Neural cell (in vitro differentiated cells): ENCODE data around the gene UGT1A6. TPM values are rescaled to one million over a fixed set of nuclear protein-coding genes. Genes with fewer than 3 reads are reported as not detected.

ENCODE experiments used
- H2AFZ ChIP-seq: fragments of 200-600, 300-800 bp; sonication (generic), shearing (Covaris generic); 2 replicates; pipeline ENCODE4 v1.6.0; 2014; ENCODE audit warnings: low read depth, mild to moderate bottlenecking, antibody characterized with exemption, low read length, moderate library complexity
- H3F3A ChIP-seq: fragments of 200-600 bp; shearing (Covaris generic); 2 replicates; pipeline ENCODE4 v1.6.1; 2016; ENCODE audit warnings: mild to moderate bottlenecking, moderate library complexity, mixed read lengths, antibody characterized with exemption, low read length; ENCODE audit not compliant: insufficient read depth, poor library complexity, severe bottlenecking
- H3K27ac ChIP-seq: fragments of 200-600, 300-800 bp; sonication (generic), shearing (Covaris generic); 2 replicates; pipeline ENCODE4 v1.5.1; 2014; ENCODE audit warnings: mild to moderate bottlenecking, low read length, moderate library complexity
- H3K27me3 ChIP-seq: fragments of 300-800, 200-600 bp; sonication (generic), shearing (Covaris generic); 2 replicates; pipeline ENCODE4 v1.6.0; 2014; ENCODE audit warnings: mild to moderate bottlenecking, low read depth, low read length, moderate library complexity; ENCODE audit not compliant: insufficient read depth
- H3K36me3 ChIP-seq: fragments of 300-800, 200-600 bp; sonication (generic), shearing (Covaris generic); 2 replicates; pipeline ENCODE4 v1.5.1; 2014; ENCODE audit warnings: mild to moderate bottlenecking, antibody characterized with exemption, low read length, moderate library complexity; ENCODE audit not compliant: insufficient read depth
- H3K4me2 ChIP-seq: fragments of 300-800, 200-600 bp; sonication (generic), shearing (Covaris generic); 2 replicates; pipeline ENCODE4 v1.6.0; 2014; ENCODE audit warnings: mild to moderate bottlenecking, low read length
- H3K4me3 ChIP-seq: fragments of 300-800, 200-600 bp; sonication (generic), shearing (Covaris generic); 2 replicates; pipeline ENCODE4 v1.5.1; 2014; ENCODE audit warnings: mild to moderate bottlenecking, low read length, moderate library complexity
- H3K79me2 ChIP-seq: fragments of 200-600 bp; shearing (Covaris generic); replicated peaks from 2 replicates; pipeline ENCODE4 v1.6.0; 2014; ENCODE audit warnings: mild to moderate bottlenecking, low read length, moderate library complexity; ENCODE audit not compliant: insufficient read depth
- H3K9ac ChIP-seq: fragments of 300-800, 200-600 bp; sonication (generic), shearing (Covaris generic); 2 replicates; pipeline ENCODE4 v1.6.1; 2016; ENCODE audit warnings: mild to moderate bottlenecking, low read length, mixed read lengths
- H3K9me2 ChIP-seq: fragments of 200-600 bp; shearing (Covaris generic); 2 replicates; pipeline ENCODE4 v1.6.1; 2016; ENCODE audit warnings: mild to moderate bottlenecking, low read length, mixed read lengths; ENCODE audit not compliant: insufficient read depth
- H3K9me3 ChIP-seq: fragments of 200-600, 300-800 bp; sonication (generic), shearing (Covaris generic); 2 replicates; pipeline ENCODE4 v1.6.1; 2016; ENCODE audit warnings: mild to moderate bottlenecking, mixed run types, low read length, moderate library complexity, mixed read lengths
- H4K20me1 ChIP-seq: fragments of 200-600 bp; shearing (Covaris generic); 2 replicates; pipeline ENCODE4 v1.6.1; 2016; ENCODE audit warnings: mild to moderate bottlenecking, mixed run types; ENCODE audit not compliant: insufficient read depth
- EP300 ChIP-seq: fragments of 450-650 bp; conservative IDR thresholded peaks from 2 replicates; pipeline ENCODE4 v1.6.1; 2014; ENCODE audit warnings: antibody characterized with exemption, mild to moderate bottlenecking, moderate library complexity; ENCODE audit not compliant: poor library complexity, severe bottlenecking
- EZH2 ChIP-seq: fragments of 200-600, 300-800 bp; shearing (Covaris generic), sonication (generic); IDR thresholded peaks from 2 replicates; pipeline ENCODE4 v1.6.1; 2014; ENCODE audit warnings: antibody characterized with exemption, low read length, borderline replicate concordance, mild to moderate bottlenecking; ENCODE audit not compliant: insufficient read depth, poor library complexity, severe bottlenecking
- MXI1 ChIP-seq: fragments of 450-650 bp; conservative IDR thresholded peaks from 2 replicates; pipeline ENCODE4 v1.6.1; 2014; ENCODE audit warnings: antibody characterized with exemption, mild to moderate bottlenecking; ENCODE audit not compliant: poor library complexity, severe bottlenecking
- POLR2AphosphoS5 ChIP-seq: IDR thresholded peaks from 2 replicates; pipeline ENCODE4 v1.6.1; 2012
- RAD21 ChIP-seq: fragments of 450-650 bp; conservative IDR thresholded peaks from 2 replicates; pipeline ENCODE4 v1.6.1; 2014; ENCODE audit warnings: antibody characterized with exemption, mild to moderate bottlenecking, moderate library complexity
- SMC3 ChIP-seq: fragments of 450-650 bp; conservative IDR thresholded peaks from 2 replicates; pipeline ENCODE4 v1.6.1; 2014; ENCODE audit warnings: antibody characterized with exemption, mild to moderate bottlenecking, moderate library complexity; ENCODE audit not compliant: poor library complexity
- TAF1 ChIP-seq: IDR thresholded peaks from 2 replicates; pipeline ENCODE4 v1.6.1; 2012; ENCODE audit warnings: low read depth
- polyA plus RNA-seq: library from polyadenylated mRNA; depleted of rRNA; stranded (reverse); fragments of >200 nt; gene quantifications from 2 replicates; pipeline ENCODE4 v1.2.3, GENCODE V29; 2014
- TF ChIP-seq, protein P1 (sequence below): fragments of 450-650 bp; IDR thresholded peaks from 2 replicates; pipeline ENCODE4 v1.5.1; 2014; ENCODE audit warnings: antibody characterized with exemption, mild to moderate bottlenecking, moderate library complexity; ENCODE audit not compliant: poor library complexity, severe bottlenecking
- TF ChIP-seq, protein P2 (sequence below): IDR thresholded peaks from 2 replicates; pipeline ENCODE4 v1.6.1; 2012; ENCODE audit warnings: borderline replicate concordance

Gene UGT1A6
- polyA plus RNA-seq, 1 donor from 2014 or later = not detected

DNA sequence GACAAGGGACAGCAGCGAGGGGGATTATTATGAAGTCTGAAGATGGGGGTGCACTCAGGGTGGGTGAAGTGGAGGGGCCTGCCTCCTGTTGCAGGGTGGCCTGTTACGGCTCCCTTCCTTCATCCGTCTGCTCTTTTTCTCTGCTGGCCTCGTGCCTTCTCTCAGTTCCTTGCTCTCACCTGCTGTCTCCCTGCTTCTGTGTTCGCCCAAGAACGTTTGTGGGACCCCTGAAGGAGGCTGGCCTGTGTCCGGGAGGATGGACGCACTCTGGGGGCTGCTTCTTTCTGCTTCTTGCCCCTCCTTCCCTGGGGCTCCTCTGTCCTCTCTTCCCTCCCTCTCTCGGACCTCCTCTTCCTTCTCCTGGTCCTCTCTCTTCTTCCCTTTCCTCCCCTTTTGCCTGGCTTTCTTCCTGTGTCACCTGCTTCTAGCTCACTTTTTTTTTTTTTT is 99.2 kb downstream of the UGT1A6 start (continued):
- TF ChIP-seq, protein P1, sequence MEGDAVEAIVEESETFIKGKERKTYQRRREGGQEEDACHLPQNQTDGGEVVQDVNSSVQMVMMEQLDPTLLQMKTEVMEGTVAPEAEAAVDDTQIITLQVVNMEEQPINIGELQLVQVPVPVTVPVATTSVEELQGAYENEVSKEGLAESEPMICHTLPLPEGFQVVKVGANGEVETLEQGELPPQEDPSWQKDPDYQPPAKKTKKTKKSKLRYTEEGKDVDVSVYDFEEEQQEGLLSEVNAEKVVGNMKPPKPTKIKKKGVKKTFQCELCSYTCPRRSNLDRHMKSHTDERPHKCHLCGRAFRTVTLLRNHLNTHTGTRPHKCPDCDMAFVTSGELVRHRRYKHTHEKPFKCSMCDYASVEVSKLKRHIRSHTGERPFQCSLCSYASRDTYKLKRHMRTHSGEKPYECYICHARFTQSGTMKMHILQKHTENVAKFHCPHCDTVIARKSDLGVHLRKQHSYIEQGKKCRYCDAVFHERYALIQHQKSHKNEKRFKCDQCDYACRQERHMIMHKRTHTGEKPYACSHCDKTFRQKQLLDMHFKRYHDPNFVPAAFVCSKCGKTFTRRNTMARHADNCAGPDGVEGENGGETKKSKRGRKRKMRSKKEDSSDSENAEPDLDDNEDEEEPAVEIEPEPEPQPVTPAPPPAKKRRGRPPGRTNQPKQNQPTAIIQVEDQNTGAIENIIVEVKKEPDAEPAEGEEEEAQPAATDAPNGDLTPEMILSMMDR = no peak

DNA sequence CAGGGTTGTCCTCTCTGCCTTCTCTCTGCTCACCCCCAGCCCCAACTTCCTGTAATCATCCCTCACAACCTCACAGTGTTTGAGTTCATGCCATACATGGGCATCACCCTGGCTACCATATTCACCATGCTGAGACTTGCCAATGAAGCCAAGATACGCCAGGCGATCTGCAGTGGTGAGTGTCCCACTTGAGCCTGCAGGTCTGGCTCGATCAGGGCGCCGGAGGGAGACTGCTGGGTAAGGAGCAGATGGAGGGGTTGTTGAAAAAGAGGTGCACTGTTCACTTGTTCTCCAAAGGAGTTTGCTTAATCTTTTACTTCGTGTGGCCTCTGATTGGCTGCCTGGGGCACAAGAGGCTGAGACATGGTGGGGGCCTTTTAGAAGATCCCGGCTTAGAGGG is 100.0 kb downstream of the UGT1A6 start:
- no peaks in the 10 kb centered on the region for H3K36me3 ChIP-seq
- no peaks in the 10 kb centered on the region for H4K20me1 ChIP-seq
- H3K27me3 ChIP-seq = no peaks in the 10 kb centered on the region
- H3K79me2 ChIP-seq = no peaks in the 10 kb centered on the region
- H3K4me2 ChIP-seq = no peak overlapping the region
- no peak overlapping the region for H3K27ac ChIP-seq
- H3K4me3 ChIP-seq = no peak overlapping the region
- no peak overlapping the region for H2AFZ ChIP-seq
- TF ChIP-seq, protein P2, sequence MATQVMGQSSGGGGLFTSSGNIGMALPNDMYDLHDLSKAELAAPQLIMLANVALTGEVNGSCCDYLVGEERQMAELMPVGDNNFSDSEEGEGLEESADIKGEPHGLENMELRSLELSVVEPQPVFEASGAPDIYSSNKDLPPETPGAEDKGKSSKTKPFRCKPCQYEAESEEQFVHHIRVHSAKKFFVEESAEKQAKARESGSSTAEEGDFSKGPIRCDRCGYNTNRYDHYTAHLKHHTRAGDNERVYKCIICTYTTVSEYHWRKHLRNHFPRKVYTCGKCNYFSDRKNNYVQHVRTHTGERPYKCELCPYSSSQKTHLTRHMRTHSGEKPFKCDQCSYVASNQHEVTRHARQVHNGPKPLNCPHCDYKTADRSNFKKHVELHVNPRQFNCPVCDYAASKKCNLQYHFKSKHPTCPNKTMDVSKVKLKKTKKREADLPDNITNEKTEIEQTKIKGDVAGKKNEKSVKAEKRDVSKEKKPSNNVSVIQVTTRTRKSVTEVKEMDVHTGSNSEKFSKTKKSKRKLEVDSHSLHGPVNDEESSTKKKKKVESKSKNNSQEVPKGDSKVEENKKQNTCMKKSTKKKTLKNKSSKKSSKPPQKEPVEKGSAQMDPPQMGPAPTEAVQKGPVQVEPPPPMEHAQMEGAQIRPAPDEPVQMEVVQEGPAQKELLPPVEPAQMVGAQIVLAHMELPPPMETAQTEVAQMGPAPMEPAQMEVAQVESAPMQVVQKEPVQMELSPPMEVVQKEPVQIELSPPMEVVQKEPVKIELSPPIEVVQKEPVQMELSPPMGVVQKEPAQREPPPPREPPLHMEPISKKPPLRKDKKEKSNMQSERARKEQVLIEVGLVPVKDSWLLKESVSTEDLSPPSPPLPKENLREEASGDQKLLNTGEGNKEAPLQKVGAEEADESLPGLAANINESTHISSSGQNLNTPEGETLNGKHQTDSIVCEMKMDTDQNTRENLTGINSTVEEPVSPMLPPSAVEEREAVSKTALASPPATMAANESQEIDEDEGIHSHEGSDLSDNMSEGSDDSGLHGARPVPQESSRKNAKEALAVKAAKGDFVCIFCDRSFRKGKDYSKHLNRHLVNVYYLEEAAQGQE = no peak
- TF ChIP-seq SMC3 = no peak
- TF ChIP-seq TAF1 = no peak
- no peak for TF ChIP-seq MXI1
- no peak for TF ChIP-seq RAD21
- no peak for TF ChIP-seq EP300
- no peak for TF ChIP-seq POLR2AphosphoS5
- TF ChIP-seq, protein P1 = no peak
- TF ChIP-seq EZH2 = no peak
- H3F3A ChIP-seq = no peaks in the 10 kb centered on the region
- H3K9me2 ChIP-seq = no peaks in the 10 kb centered on the region
- H3K9ac ChIP-seq = no peak overlapping the region
- no peaks in the 10 kb centered on the region for H3K9me3 ChIP-seq
